GM21717 (cell line): ENCODE measurements around the gene ARL14EP.
A peak's percentile ranks its signal among the peaks of the same experiment; 100 is the strongest.

Experiments
- ATAC-seq: cut with Tn5 transposase; IDR thresholded peaks from one replicate; pipeline ENCODE4 v1.9.1; 2021; ENCODE audit warnings: mild to moderate bottlenecking, moderate library complexity; ENCODE audit not compliant: unreplicated experiment

Gene ARL14EP

DNA sequence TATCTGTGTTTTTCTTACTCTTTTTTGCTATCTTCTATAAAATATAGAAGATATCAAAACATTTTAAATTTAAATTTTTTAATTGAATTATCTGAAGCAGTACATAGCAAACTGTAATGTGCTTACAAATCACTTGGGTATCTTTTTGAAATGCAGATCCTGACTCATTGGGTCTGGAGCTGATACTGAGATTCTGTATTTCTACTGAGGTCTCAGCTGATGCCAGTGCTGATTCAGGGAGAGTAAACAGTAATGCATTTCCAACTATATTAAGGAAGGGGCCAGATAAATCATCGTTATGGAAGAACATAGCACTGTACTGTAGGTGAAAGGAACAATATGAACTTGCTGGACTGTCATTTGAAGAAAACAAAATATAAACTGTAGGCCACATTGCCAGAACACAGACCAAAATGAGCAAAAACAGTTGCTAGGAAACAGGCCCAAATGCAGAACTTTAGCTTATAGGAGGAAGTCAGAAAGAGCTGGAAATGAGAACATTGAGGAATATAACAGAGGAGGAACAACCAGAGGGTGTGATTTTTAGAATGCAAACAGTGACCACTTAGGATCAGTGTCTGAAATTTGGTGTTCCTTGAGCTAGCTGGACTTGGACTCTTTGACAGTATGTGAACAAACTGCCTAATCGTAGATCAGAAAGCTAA lies 3.3 kb downstream of the ARL14EP start:
- no peak for ATAC-seq

DNA sequence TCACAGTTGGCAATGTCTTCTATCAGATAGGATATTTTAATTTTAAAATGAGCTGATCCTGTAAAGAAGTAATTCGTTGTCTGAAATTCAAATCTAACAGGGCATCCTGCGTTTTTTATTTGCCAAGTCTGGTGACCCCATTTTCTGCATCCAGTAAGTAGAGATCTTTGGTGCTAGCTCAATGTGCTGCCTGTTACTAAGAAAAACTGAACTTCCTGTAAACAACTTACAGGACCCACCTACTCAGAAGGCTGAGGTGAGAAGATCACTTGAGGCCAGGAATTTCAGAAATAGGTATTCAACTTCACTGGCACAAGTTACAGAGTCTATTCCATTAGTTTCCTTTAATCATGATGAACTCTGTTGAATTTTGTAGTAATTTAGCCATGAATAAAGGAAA lies 4.0 kb downstream of the ARL14EP start:
- ATAC-seq: no peak

DNA sequence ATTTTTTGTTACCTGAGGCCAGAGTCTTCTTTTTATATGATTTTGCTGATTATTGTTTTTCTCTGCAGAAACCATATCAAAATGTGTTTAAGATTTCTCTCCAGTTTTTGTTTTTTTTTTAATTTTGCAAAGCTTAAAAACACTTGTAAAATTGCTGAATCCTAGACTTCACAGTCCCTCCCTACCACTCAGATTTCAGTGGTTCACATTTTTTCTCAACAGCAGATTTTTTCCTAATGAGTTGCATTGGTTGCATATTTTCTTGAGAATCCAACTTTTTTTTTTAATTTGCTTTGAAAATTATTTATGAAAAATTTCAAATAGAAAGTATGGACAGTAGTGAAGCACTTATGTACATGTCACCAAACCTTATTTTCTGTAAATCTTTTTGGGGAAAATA lies 5.8 kb downstream of the ARL14EP start:
- ATAC-seq: no peak

- ATAC-seq: no peak
Measured at GRCh38 chr11:30329150-30329940, 6.4 kb downstream of the ARL14EP start.

DNA sequence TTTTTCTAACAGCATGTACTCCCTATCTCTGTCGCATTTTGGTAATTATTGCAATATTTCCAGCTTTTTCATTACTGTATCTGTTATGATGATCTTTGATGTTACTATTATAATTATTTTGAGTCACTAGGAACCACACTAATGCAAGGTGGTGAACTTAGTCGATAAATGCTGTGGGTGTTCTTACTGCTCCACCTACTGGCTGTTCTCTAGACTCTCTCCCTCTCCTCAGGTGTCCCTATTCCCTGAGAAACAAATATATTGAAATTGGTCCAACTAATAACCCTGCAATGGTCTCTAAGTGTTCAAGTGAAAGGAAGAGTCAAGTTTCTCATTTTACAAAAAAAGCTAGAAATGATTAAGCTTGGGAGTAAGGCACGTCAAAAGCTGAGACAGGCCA lies 10.5 kb downstream of the ARL14EP start:
- ATAC-seq: peak; percentile 59

DNA sequence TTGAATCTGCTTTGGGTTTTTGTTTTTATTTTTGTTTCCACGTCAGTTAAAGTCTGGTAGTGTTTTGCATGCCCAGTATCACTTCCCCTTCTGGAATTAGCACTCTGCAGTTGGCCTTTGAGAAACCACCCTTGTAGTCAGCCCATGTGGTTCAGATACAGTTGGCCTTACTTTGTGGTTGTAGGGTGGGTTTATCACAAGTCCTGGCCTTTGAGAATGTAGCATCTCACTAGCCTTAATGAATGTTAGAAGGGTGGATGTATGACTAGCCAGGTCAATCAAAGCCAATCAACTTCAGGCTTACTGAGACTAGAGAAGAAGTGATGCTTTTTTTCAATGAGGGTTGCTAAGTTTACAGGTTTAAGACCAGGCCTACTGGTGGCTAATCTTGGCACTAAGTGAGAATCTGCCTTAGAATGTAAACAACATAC lies 19.8 kb downstream of the ARL14EP start:
- peak; percentile 98 for ATAC-seq

GRCh38 chr11:30344085-30344484 lies 21.2 kb downstream of the ARL14EP start:
- peak; percentile 30 for ATAC-seq

DNA sequence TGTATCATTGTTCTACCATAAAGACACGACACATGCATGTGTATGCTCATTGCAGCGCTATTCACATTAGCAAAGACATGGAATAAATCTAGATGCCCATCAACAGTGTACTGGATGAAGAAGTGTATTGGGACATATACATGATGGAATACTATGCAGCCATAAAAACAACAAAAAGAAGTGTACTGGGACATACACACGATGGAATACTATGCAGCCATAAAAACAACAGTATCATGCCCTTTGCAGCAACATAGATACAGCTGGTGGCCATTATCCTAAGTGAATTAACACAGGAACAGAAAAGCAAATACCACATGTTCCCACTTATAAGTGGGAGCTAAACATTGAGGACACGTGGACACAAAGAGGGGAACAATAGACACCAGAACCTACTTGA lies 22.7 kb downstream of the ARL14EP start:
- no peak for ATAC-seq

- no peak for ATAC-seq
Measured at GRCh38 chr11:30346068-30346688, 23.3 kb downstream of the ARL14EP start.

DNA sequence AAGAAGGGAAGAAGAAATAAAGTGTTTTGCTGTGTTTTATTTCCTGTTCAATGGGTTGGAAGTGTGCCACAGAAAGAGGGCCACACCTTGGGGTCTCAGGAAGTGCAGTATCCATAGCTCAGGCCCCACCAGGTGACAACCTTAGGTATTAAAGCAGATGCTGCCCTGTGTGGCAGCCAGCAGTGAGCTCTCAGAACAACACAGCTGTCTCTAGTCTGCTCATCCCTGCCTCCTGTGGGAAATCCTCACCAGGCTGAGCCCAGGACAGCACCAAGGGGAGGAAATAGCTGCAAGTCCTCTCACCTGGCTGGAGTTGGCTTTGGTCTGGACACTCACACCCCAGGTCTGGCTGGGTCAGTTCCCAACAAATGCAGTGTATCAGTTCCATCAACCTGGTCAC lies 25.1 kb downstream of the ARL14EP start:
- no peak for ATAC-seq

GRCh38 chr11:30349885-30350284 lies 27.0 kb downstream of the ARL14EP start:
- ATAC-seq: no peak

GRCh38 chr11:30350384-30350783 lies 27.5 kb downstream of the ARL14EP start:
- ATAC-seq: no peak

- ATAC-seq: no peak
Measured at GRCh38 chr11:30351061-30351460, 28.2 kb downstream of the ARL14EP start.

DNA sequence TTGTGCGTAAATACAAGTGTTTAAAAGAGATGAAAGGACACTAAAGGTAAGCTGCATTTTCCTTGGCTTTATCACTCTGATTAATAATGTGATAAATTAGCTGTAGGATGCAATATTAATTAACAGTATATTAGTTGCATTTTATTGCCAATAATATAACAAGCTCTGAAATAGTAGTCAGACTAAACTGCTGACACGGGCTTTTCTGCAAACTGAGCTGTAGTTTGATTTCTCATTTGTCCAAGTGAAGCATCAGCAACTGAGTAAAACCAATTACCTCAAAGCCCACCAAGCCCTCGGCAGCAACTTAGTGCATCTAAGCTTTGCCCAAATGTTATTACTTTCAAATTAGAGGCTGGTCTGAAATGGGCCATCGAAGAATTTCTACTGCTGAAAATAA lies 33.5 kb downstream of the ARL14EP start:
- no peak for ATAC-seq

GRCh38 chr11:30357872-30358271 lies 35.0 kb downstream of the ARL14EP start:
- ATAC-seq: no peak

GRCh38 chr11:30358536-30358935 lies 35.6 kb downstream of the ARL14EP start:
- ATAC-seq: no peak

GRCh38 chr11:30360741-30361140 lies 37.8 kb downstream of the ARL14EP start:
- ATAC-seq: no peak

DNA sequence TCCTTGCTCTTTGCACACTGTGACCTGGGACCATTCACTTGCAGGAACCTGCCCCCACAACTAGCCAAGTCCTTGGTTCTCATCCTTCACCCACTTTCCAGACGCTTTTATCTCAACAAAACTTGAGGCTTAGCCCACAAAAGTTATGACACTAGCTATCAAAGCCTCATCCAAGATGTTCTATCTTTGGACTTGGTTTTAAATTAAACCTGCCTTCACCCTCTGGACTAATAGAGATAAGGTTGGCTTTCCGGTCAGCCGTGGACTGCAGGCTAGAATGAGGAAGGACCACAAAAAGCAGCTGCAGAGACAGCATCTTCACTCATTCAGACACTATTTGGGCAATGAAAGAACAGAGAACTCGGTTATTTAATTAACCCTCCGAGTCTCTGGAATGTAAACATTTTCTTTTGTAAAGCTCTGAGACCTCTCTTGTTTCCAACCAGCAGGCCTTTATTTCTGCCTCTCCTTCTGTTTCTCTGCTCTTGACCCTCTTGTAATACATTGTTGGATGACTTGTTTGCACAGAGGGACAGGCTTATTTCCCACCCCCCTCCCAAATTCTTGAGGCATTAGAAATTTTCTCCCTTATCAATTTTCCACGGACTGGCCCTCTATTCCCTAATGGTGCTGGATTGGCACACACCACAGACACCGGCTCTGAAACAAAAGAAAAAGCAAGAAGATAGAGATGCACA lies 41.4 kb downstream of the ARL14EP start:
- ATAC-seq: no peak

DNA sequence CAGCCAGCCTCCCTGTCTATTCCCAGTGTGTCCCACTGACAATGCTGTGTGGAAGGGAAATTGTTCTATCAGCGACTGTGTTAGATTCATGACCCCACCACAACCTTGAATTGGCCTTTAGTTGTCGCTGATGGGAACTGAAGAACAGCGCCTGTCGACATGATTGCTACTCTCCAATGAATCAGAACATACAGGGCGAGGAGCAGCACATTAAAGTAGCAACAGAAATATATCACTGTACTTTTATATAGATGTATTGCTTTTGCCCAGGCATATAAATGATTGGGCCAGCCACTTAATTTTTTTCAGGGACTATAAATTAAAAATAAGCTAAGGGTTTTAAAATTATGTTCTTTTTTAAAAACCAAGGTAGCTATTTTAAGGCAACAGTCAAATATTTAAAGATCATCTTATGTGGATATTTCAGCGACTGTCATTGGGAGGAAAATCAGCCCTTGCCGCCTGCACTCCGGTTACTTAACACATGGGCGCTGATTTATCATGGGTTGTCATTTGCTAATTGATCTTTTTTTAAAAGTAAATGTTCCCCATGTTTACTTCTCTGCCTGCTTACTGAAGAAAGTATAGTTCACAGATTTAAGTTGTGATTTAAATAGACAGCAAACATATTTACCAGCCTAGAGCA lies 42.1 kb downstream of the ARL14EP start:
- ATAC-seq: no peak

- ATAC-seq: peak; percentile 50
Measured at GRCh38 chr11:30365793-30366517, 43.1 kb downstream of the ARL14EP start.
